Pancreas (tissue), 10 donors: ENCODE data around the gene BTBD9. TPM values are rescaled to one million over a fixed set of nuclear protein-coding genes. Genes with fewer than 3 reads are reported as not detected.

Experiments used
- ATAC-seq, 4 donors: fragments of 200-7000 bp; cut with Tn5 transposase; one replicate each; pipeline versions ENCODE4 v1.8.0 to v1.9.1; 2020; ENCODE audit warnings: mild to moderate bottlenecking in 4 of 4, moderate library complexity in 4 of 4
- DNase-seq, 6 donors: peaks; one replicate each; pipeline ENCODE4 v3.0.0-alpha.2; 2020
- FAIRE-seq: peaks from 2 replicates; lab custom pipeline; 2012; peaks lifted over from hg19 to GRCh38; lab: Jason Lieb, UNC
- H3K27ac ChIP-seq, 4 donors: fragments of 200-600 bp; sonication (generic); 1 replicate in 3 of 4; 2 replicates in 1 of 4; pipeline versions ENCODE4 v1.5.0 to v1.8.0; 2020
- H3K27me3 ChIP-seq, 4 donors: fragments of 200-600 bp; one replicate each; pipeline ENCODE4 v1.8.0; 2021
- H3K36me3 ChIP-seq, 3 donors: fragments of 200-600 bp; sonication (generic) in 1 of 3; one replicate each; pipeline versions ENCODE4 v1.5.0 to v1.8.0; 2020 to 2021
- H3K4me1 ChIP-seq, 3 donors: fragments of 200-600 bp; one replicate each; pipeline ENCODE4 v1.8.0; 2021
- H3K4me3 ChIP-seq, 4 donors: fragments of 200-600 bp; sonication (generic) in 2 of 4; one replicate each; pipeline versions ENCODE4 v1.5.0 to v1.8.0; 2020 to 2021
- H3K9me3 ChIP-seq, 4 donors: fragments of 200-600 bp; one replicate each; pipeline ENCODE4 v1.8.0; 2021
- WGBS, 2 donors: extraction: QIAGEN DNeasy Blood & Tissue Kit; methylation state at CpG; one replicate each; pipeline ENCODE4 v1.1.7; 2013; 5-methylcytosine and 5-hydroxymethylcytosine counted together
- intact Hi-C, 3 donors: fragments of 100-400 bp; cut with DNase I; formaldehyde crosslinking; loops; one replicate each; pipeline versions ENCODE4 v1.11.1 to v1.14.2; 2022
- polyA plus RNA-seq, 2 donors: library from polyadenylated mRNA; stranded (reverse); fragments of 200-250 nt; gene quantifications; one replicate each; pipeline ENCODE4 v1.2.3, GENCODE V29; 2013
- total RNA-seq, 6 donors: library from RNA; stranded (reverse); fragmentation: NEBNext Ultra II Directional in 4 of 6; extraction: Animal tissue kit (Norgen Biotek cat#: 25700) in 4 of 6; gene quantifications; one replicate each; pipeline versions ENCODE4 v1.2.1 to v1.2.4, GENCODE V29; 2021 to 2023
- TF ChIP-seq, protein P1 (sequence below), 4 donors: fragments of 200-600 bp; sonication (generic) in 3 of 4; IDR thresholded peaks; one replicate each; pipeline versions ENCODE4 v1.5.0 to v1.8.0; 2021; ENCODE audit warnings: antibody characterized with exemption in 4 of 4
- donor health status: healthy with polysubstance abuse.
- donor health status: DM: no; HTN: no; CAD: no; lungs with moderate emphysema.
- donor health status: DM: no; HTN: no; CAD: no.
- donor health status: control.
- donor health status: control.
- donor health status: Bipolar disorder and iron deficiency.
- donor health status: DM: yes; HTN: yes; CAD: no.
- donor health status: DM: no; HTN: no; CAD: no.
- donor health status: DM: no; HTN: no; CAD: no.
- donor health status: DM: yes; HTN: yes; CAD: no.

BTBD9 gene
- total and polyA plus RNA-seq, 8 donors = 2.2 to 11.0 (median 7.1) TPM

DNA sequence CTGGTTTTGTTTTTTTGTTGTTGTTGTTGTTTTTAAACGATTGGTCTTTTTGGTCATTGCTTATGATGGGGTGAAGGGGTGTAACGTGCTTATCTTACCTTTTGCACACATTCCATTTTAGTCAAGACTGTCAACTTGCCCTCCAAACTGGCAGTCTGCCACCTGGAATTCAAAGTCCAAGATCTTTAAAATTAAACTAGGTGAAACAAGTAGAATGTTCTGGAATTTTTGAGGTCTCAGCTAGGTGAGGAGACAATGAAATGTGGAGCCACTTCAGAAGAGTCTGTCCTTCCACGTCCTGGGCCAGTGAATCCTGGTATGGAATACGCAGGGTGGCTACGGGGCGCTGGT is 475.6 kb downstream of the BTBD9 start:
- Histone ChIP-seq H3K36me3 (no peaks in the 10 kb centered on the region), H3K9me3 (no peaks in the 10 kb centered on the region), H3K27me3 (no peaks in the 10 kb centered on the region), H3K4me1 (peaks cover 0 to 4% (median 0%) of the 10 kb centered on the region in 3 donors), H3K27ac (no peak overlapping the region), H3K4me3 (no peak overlapping the region)
- TF ChIP-seq, protein P1, sequence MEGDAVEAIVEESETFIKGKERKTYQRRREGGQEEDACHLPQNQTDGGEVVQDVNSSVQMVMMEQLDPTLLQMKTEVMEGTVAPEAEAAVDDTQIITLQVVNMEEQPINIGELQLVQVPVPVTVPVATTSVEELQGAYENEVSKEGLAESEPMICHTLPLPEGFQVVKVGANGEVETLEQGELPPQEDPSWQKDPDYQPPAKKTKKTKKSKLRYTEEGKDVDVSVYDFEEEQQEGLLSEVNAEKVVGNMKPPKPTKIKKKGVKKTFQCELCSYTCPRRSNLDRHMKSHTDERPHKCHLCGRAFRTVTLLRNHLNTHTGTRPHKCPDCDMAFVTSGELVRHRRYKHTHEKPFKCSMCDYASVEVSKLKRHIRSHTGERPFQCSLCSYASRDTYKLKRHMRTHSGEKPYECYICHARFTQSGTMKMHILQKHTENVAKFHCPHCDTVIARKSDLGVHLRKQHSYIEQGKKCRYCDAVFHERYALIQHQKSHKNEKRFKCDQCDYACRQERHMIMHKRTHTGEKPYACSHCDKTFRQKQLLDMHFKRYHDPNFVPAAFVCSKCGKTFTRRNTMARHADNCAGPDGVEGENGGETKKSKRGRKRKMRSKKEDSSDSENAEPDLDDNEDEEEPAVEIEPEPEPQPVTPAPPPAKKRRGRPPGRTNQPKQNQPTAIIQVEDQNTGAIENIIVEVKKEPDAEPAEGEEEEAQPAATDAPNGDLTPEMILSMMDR (IDR thresholded peaks at IDR 0.05) = no peak
- no peak for DNase-seq
- intact Hi-C loops = no loop called here
- WGBS, 2 donors = 66 to 67% methylated on average over 6 of the region's 6 CpGs
- no peak for FAIRE-seq
- ATAC-seq = peak in 2 of 4 donors; percentile 14 to 53

DNA sequence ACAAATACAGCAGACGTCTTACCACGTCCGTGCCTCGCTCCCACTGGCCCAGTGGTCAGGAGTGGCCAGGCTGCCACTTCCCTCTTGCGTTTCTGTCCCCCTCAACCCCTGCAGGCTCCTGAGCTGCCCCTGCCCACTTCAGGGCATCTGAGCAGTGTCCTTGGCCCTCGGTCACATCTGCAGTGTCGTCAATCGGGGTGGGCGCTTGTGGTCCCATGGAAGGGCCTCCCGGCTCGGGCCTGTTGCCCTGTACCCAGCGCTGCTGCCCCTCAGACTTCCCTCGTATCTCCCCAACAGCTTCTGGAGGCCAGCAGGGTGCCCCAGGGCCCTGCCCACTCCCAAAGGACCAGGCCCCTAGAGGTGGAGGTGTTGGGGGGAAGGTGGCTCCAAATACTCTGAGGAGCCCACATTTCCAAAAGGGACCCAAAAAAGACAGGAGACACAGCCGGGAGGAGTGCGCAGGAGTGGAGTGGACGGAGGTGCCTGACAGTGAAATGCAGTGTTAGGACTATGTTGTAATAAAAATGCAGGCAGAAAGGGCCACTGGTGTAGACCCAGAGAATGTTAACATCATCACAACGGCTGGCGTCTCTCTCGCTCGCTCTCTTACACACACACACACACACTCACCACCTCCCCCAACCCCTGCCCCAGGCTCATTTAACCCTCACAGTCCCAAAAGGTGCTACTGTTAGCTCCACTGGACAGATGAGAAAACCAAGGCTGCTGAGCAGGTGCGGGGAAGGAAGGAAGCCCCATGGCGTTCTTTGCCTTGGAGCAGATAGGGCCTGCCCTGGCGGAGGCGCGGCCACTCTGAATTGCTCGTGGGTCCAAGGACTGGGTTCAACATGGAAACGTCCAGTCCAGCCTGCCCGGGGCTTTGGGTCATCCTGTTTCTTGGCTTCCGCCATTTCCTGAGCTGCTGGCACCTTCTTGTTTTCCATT is 476.3 kb downstream of the BTBD9 start:
- H3K4me1 ChIP-seq = peaks cover 0 to 4% (median 0%) of the 10 kb centered on the region in 3 donors
- ATAC-seq (peak in 2 of 4 donors; percentile 14 to 27), FAIRE-seq (no peak), DNase-seq (no peak)
- no peak overlapping the region for H3K27ac ChIP-seq
- TF ChIP-seq, protein P1 (IDR thresholded peaks at IDR 0.05) = no peak
- intact Hi-C loops = no loop called here
- no peaks in the 10 kb centered on the region for H3K9me3 ChIP-seq
- no peak overlapping the region for H3K4me3 ChIP-seq
- no peaks in the 10 kb centered on the region for H3K36me3 ChIP-seq
- 77 to 78% methylated on average over 29 of the region's 29 CpGs for WGBS, 2 donors
- H3K27me3 ChIP-seq = no peaks in the 10 kb centered on the region

DNA sequence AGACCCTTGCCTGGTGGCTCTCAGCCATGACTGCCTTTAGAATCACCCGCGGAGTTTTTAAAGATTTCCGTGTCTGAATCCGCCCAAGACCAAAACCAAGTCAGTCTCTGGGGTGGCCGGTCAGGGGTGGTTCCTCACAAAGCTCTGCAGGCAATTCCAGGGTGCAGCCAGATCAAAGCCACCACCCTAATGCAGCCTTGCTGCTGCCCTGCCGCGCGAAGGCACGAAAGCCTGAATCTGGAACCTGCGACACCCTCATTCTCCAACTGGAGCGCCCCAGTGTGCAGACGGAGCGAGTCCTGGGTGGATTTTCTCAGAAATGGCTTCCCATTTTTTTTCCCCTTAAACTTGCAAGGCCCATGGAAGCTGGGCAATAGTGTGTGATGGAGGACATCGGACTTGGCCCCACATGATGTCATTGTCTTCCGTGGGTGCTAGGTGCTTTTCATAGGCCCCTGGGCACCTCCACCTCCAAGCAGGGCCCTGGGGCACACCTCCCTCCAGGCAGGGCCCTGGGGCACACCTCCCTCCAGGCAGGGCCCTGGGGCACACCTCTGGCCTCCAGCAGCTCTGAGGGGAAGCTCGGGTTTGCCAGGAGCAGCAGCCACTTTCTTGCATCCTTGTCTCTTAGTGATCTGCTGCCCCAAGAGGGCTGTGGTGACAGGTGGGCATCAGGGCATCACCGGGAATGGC is 477.1 kb downstream of the BTBD9 start:
- no peak for DNase-seq
- Histone ChIP-seq H3K36me3 (no peaks in the 10 kb centered on the region), H3K27me3 (no peaks in the 10 kb centered on the region), H3K27ac (no peak overlapping the region), H3K4me1 (peaks cover 0 to 4% (median 0%) of the 10 kb centered on the region in 3 donors), H3K4me3 (no peak overlapping the region), H3K9me3 (no peaks in the 10 kb centered on the region)
- 95 to 96% methylated on average over 17 of the region's 17 CpGs for WGBS, 2 donors
- intact Hi-C loops = no loop called here
- TF ChIP-seq, protein P1 (IDR thresholded peaks at IDR 0.05) = no peak
- no peak for ATAC-seq
- no peak for FAIRE-seq

DNA sequence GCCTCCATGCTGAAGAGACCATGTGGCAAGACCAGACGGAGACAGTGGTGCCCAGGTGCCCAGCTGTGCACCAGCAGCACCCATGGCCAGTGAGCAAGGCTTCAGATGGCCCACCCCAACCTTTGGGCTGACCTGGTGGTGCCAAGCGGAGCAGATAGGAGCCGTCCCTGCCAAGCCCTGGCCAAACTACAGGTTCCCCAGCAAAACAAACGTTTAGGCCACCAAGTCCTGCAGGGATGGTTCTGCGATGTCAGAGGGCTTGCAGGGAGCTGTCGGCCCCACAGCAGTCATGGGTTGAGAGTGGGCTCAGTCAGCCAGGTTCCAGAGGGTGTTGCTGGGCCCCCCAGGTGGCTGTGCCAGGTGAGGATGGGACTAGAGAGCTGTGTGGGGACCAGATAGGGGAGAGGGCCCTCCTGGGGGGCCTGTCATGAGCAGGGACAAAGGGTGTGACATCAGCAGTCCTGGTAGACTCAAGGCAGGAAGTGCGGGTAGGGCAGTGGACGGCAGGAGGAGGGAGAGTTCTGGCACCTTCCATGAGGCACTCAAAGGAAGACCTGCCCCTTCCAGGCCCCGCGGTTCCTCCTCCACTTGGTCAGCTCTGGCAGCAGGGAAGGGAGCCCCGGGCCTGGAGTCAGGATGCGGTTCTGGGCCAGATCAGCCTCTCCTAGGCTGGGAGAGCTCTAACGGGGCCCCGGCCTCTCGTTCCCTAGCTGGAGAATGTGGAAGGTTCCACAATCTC is 477.8 kb downstream of the BTBD9 start:
- 91 to 92% methylated on average over 15 of the region's 15 CpGs for WGBS, 2 donors
- Histone ChIP-seq H3K27me3 (no peaks in the 10 kb centered on the region), H3K4me1 (peaks cover 0 to 4% (median 0%) of the 10 kb centered on the region in 3 donors), H3K4me3 (no peak overlapping the region), H3K36me3 (no peaks in the 10 kb centered on the region), H3K9me3 (no peaks in the 10 kb centered on the region), H3K27ac (no peak overlapping the region)
- FAIRE-seq (no peak), ATAC-seq (no peak), DNase-seq (no peak)
- TF ChIP-seq, protein P1 (IDR thresholded peaks at IDR 0.05) = no peak
- intact Hi-C loops = no loop called here
